K562 (cell line): ENCODE measurements around the gene OIT3. TPM values are rescaled to one million over a fixed set of nuclear protein-coding genes. Genes with fewer than 3 reads are reported as not detected.
A peak's percentile ranks its signal among the peaks of the same experiment; 100 is the strongest.

Experiments
- CBX5 ChIP-seq: IDR thresholded peaks from 2 replicates; pipeline ENCODE4 v1.6.1; 2014; ENCODE audit warnings: low read depth, borderline replicate concordance
- CEBPB ChIP-seq: fragments of 450-650 bp; IDR thresholded peaks from 2 replicates; pipeline ENCODE4 v1.6.1; 2016; ENCODE audit warnings: missing genetic modification characterization, missing compliant biosample characterization
- HNRNPH1 ChIP-seq: fragments of 200-400 bp; formaldehyde crosslinking; optimal IDR thresholded peaks from 2 replicates; pipeline ENCODE3; 2017; ENCODE audit warnings: low read depth, mild to moderate bottlenecking, low read length, moderate library complexity
- LEF1 ChIP-seq: fragments of 450-650 bp; IDR thresholded peaks from 2 replicates; pipeline ENCODE4 v1.6.1; 2016; ENCODE audit warnings: mild to moderate bottlenecking
- NELFE ChIP-seq: IDR thresholded peaks from 2 replicates; pipeline ENCODE4 v1.6.1; 2011; ENCODE audit warnings: mild to moderate bottlenecking; ENCODE audit not compliant: insufficient read depth, insufficient read length
- PTBP1 ChIP-seq: fragments of 200-400 bp; formaldehyde crosslinking; IDR thresholded peaks from 2 replicates; pipeline ENCODE4 v1.6.1; 2017; ENCODE audit warnings: low read depth, low read length
- RBM34 ChIP-seq: fragments of 200-400 bp; formaldehyde crosslinking; IDR thresholded peaks from 2 replicates; pipeline ENCODE4 v1.6.1; 2018; ENCODE audit warnings: low read length, borderline replicate concordance; ENCODE audit not compliant: insufficient read depth
- SETDB1 ChIP-seq: IDR thresholded peaks from one replicate; pipeline ENCODE4 v1.6.1; 2012; ENCODE audit warnings: low read length, control low read depth, inconsistent platforms
- SIX5 ChIP-seq, 2 experiments: IDR thresholded peaks; 2 replicates each; pipeline ENCODE4 v1.6.1; 2011; ENCODE audit warnings: low read length in 2 of 2, borderline replicate concordance in 1 of 2, low read depth in 1 of 2, mild to moderate bottlenecking in 1 of 2, moderate library complexity in 1 of 2; ENCODE audit not compliant: insufficient read depth in 1 of 2
- ZNF444 ChIP-seq: fragments of 250-450 bp; sonication (Bioruptor Pico); IDR thresholded peaks from 2 replicates; pipeline ENCODE4 v1.4.0; 2020; ENCODE audit warnings: mild to moderate bottlenecking, moderate library complexity
- polyA plus RNA-seq, 8 experiments: library from polyadenylated mRNA; depleted of rRNA in 4 of 8; stranded (reverse) in 5 of 8; unstranded in 3 of 8; fragments of >200 nt; fragmentation: Nextera tagmentation in 2 of 8; fragmentation: Illumina TruSeq in 1 of 8; extraction: Ambion mirVana in 2 of 8; extraction: Trizol in 1 of 8; gene quantifications; 2 replicates each; pipeline versions ENCODE4 v1.2.1 to v1.2.3, GENCODE V29; 2011 to 2014; ENCODE audit warnings: inconsistent platforms in 1 of 8, missing spikeins in 1 of 8
- total RNA-seq, 7 experiments: library from RNA; depleted of rRNA in 6 of 7; stranded (reverse); fragments of >200 nt in 6 of 7; fragmentation: Illumina TruSeq in 2 of 7; extraction: Trizol in 2 of 7; gene quantifications; 2 replicates each; pipeline versions ENCODE4 v1.2.1 to v1.2.3, GENCODE V29; 2011 to 2021; ENCODE audit warnings: low replicate concordance in 1 of 7
- TF ChIP-seq, protein P1 (sequence below), 2 experiments: fragments of 450-650 bp; formaldehyde crosslinking in 1 of 2; IDR thresholded peaks; 2 replicates each; pipeline versions ENCODE4 v1.4.0 to v1.6.1; 2014 to 2020; ENCODE audit warnings: mild to moderate bottlenecking in 2 of 2, borderline replicate concordance in 1 of 2, low read depth in 1 of 2
- TF ChIP-seq, protein P2 (sequence below): fragments of 450-650 bp; IDR thresholded peaks from 2 replicates; pipeline ENCODE4 v1.6.1; 2017; ENCODE audit warnings: mild to moderate bottlenecking, moderate library complexity

Gene OIT3
- total and polyA plus RNA-seq, 9 of the 15 experiments (the other 6 are each of a cell fraction or from before 2014, with no cell fraction given) = not detected

DNA sequence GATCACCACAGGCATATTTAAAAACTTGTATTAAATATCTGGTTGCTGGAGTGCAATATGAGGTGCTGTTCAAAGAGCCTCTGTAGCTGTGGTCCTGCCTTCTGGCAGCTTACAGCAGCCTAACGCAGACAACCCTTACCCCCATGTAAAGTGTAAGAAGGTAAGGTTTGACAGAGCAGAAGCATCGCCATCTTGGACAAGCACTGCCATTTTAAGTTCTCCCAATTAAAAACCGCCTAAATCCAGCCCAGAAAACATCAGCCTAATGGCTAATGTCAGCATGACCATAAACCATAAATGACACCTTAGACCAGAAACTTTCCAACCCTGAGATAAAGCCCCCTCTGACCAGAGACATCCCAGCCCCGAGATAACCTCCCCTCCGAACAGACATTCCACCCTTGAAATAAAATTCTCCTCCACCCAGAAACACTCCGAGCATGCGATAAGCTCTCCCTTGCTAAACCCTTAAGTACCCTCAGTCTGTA is 5.3 kb upstream of the OIT3 start (continued):
- no peak for TF ChIP-seq PTBP1
- no peak for TF ChIP-seq SETDB1
- TF ChIP-seq, protein P1, sequence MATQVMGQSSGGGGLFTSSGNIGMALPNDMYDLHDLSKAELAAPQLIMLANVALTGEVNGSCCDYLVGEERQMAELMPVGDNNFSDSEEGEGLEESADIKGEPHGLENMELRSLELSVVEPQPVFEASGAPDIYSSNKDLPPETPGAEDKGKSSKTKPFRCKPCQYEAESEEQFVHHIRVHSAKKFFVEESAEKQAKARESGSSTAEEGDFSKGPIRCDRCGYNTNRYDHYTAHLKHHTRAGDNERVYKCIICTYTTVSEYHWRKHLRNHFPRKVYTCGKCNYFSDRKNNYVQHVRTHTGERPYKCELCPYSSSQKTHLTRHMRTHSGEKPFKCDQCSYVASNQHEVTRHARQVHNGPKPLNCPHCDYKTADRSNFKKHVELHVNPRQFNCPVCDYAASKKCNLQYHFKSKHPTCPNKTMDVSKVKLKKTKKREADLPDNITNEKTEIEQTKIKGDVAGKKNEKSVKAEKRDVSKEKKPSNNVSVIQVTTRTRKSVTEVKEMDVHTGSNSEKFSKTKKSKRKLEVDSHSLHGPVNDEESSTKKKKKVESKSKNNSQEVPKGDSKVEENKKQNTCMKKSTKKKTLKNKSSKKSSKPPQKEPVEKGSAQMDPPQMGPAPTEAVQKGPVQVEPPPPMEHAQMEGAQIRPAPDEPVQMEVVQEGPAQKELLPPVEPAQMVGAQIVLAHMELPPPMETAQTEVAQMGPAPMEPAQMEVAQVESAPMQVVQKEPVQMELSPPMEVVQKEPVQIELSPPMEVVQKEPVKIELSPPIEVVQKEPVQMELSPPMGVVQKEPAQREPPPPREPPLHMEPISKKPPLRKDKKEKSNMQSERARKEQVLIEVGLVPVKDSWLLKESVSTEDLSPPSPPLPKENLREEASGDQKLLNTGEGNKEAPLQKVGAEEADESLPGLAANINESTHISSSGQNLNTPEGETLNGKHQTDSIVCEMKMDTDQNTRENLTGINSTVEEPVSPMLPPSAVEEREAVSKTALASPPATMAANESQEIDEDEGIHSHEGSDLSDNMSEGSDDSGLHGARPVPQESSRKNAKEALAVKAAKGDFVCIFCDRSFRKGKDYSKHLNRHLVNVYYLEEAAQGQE (IDR thresholded peaks at IDR 0.05; ENCODE audit: borderline replicate concordance) = peak; percentile 84
- TF ChIP-seq, protein P1 (CRISPR knock-in tag; IDR thresholded peaks at IDR 0.05; ENCODE audit: low read depth) = no peak
- no peak for TF ChIP-seq SIX5 (IDR thresholded peaks at IDR 0.05; ENCODE audit: borderline replicate concordance in 1 of 2, insufficient read depth in 1 of 2, low read depth in 1 of 2, low read length in 2 of 2)
- TF ChIP-seq LEF1 = peak; percentile 38
- no peak for TF ChIP-seq HNRNPH1
- TF ChIP-seq RBM34 = no peak
- TF ChIP-seq NELFE = no peak
- no peak for TF ChIP-seq ZNF444 (CRISPR knock-in tag)
- TF ChIP-seq, protein P2, sequence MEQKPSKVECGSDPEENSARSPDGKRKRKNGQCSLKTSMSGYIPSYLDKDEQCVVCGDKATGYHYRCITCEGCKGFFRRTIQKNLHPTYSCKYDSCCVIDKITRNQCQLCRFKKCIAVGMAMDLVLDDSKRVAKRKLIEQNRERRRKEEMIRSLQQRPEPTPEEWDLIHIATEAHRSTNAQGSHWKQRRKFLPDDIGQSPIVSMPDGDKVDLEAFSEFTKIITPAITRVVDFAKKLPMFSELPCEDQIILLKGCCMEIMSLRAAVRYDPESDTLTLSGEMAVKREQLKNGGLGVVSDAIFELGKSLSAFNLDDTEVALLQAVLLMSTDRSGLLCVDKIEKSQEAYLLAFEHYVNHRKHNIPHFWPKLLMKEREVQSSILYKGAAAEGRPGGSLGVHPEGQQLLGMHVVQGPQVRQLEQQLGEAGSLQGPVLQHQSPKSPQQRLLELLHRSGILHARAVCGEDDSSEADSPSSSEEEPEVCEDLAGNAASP = no peak
- TF ChIP-seq CEBPB (tag) = no peak
- TF ChIP-seq CBX5 = no peak
